DOHH2 (cell line): ENCODE results near the gene MYLK.

Experiments
- EZH2phosphoT487 ChIP-seq: fragments of 200-600 bp; sonication (generic); IDR thresholded peaks from 2 replicates; pipeline ENCODE4 v1.6.1; 2017; ENCODE audit warnings: borderline replicate concordance, mild to moderate bottlenecking, antibody characterized with exemption, low read length, moderate library complexity, mixed read lengths
- TF ChIP-seq, protein P1 (sequence below): fragments of 200-600 bp; sonication (generic); IDR thresholded peaks from one replicate; pipeline ENCODE4 v1.5.1; 2014; ENCODE audit warnings: antibody characterized with exemption, mild to moderate bottlenecking, low read depth, low read length; ENCODE audit not compliant: poor library complexity, severe bottlenecking

- TF ChIP-seq, protein P1, sequence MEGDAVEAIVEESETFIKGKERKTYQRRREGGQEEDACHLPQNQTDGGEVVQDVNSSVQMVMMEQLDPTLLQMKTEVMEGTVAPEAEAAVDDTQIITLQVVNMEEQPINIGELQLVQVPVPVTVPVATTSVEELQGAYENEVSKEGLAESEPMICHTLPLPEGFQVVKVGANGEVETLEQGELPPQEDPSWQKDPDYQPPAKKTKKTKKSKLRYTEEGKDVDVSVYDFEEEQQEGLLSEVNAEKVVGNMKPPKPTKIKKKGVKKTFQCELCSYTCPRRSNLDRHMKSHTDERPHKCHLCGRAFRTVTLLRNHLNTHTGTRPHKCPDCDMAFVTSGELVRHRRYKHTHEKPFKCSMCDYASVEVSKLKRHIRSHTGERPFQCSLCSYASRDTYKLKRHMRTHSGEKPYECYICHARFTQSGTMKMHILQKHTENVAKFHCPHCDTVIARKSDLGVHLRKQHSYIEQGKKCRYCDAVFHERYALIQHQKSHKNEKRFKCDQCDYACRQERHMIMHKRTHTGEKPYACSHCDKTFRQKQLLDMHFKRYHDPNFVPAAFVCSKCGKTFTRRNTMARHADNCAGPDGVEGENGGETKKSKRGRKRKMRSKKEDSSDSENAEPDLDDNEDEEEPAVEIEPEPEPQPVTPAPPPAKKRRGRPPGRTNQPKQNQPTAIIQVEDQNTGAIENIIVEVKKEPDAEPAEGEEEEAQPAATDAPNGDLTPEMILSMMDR, result no peak
- no peak for TF ChIP-seq EZH2phosphoT487
Observed at GRCh38 chr3:123802007-123802625, 82.0 kb downstream of the MYLK start.
